ENCODE data around the gene GSDMA. TPM values are rescaled to one million over a fixed set of nuclear protein-coding genes. Genes with fewer than 3 reads are reported as not detected.

Gene GSDMA
- 1 to 10 TPM in 1 of 5 donors, under 1 TPM in 4; 0.47 to 1.1 (median 0.75) TPM for polyA plus RNA-seq (ENCODE audit: insufficient read depth in 1 of 5, insufficient read length in 5 of 5, low replicate concordance in 1 of 5)
- long read RNA-seq, donor 1 = 0 reads
- long read RNA-seq, donor 2 = 0 reads
- long read RNA-seq, donor 3 = 0 reads
- long read RNA-seq, donor 4, partial matches to known transcripts = 18 of 18 reads
- long read RNA-seq, donor 4, other reads (novel, unspliced or antisense) = 0 of 18 reads
- long read RNA-seq, donor 5 = 0 reads
- long read RNA-seq, donor 6 = 0 reads
- long read RNA-seq, donor 7 = 0 reads
- long read RNA-seq, donor 8 = 0 reads

GRCh38 chr17:39962642-39963220 is at the start of gene GSDMA:
GSDMA (plus strand) TSS chr17:39963004; CDS start chr17:39965688, 2,684 bp downstream.
- no peak for DNase-seq

GRCh38 chr17:39913989-39914388 is 48.8 kb upstream of the GSDMA start:
- no peak for DNase-seq

- DNase-seq = no peak
Measured at GRCh38 chr17:39915559-39915958, 47.2 kb upstream of the GSDMA start.

GRCh38 chr17:39916918-39917317 is 45.9 kb upstream of the GSDMA start:
- no peak for DNase-seq

- DNase-seq = no peak
Measured at GRCh38 chr17:39919087-39919683, 43.6 kb upstream of the GSDMA start.

GRCh38 chr17:39920218-39921210 is 42.3 kb upstream of the GSDMA start:
- DNase-seq = no peak

GRCh38 chr17:39921323-39921722 is 41.5 kb upstream of the GSDMA start:
- DNase-seq = no peak

- no peak for DNase-seq
Measured at GRCh38 chr17:39922006-39922405, 40.8 kb upstream of the GSDMA start.

- no peak for DNase-seq
Measured at GRCh38 chr17:39923230-39923629, 39.6 kb upstream of the GSDMA start.

GRCh38 chr17:39923836-39924690 is 38.7 kb upstream of the GSDMA start:
- no peak for DNase-seq

GRCh38 chr17:39924691-39925055 is 38.1 kb upstream of the GSDMA start:
- no peak for DNase-seq

- no peak for DNase-seq
Measured at GRCh38 chr17:39925282-39926134, 37.3 kb upstream of the GSDMA start.

GRCh38 chr17:39926135-39926587 is 36.6 kb upstream of the GSDMA start:
- no peak for DNase-seq

- peak; percentile 35 to 38 for DNase-seq
Measured at GRCh38 chr17:39926588-39927100, 36.2 kb upstream of the GSDMA start.

- DNase-seq = peak; percentile 96 to 97
Measured at GRCh38 chr17:39927101-39927928, 35.5 kb upstream of the GSDMA start, which contains the start of the genes LRRC3C and ORMDL3. LRRC3C (plus strand) TSS chr17:39927732; CDS start chr17:39941524, 13,792 bp downstream. ORMDL3 (minus strand) TSS chr17:39927601; CDS start chr17:39924203, 3,398 bp downstream.

GRCh38 chr17:39927929-39928857 is 34.6 kb upstream of the GSDMA start:
- DNase-seq = peak; percentile 23

Data from right lung (tissue), 10 donors.